Activated gamma-delta T cell (primary cell): ENCODE data around the gene POC1A.

Experiments used
- DNase-seq: peaks from one replicate; lab custom pipeline; 2025; lab: John Stamatoyannopoulos, UW

Gene POC1A

DNA sequence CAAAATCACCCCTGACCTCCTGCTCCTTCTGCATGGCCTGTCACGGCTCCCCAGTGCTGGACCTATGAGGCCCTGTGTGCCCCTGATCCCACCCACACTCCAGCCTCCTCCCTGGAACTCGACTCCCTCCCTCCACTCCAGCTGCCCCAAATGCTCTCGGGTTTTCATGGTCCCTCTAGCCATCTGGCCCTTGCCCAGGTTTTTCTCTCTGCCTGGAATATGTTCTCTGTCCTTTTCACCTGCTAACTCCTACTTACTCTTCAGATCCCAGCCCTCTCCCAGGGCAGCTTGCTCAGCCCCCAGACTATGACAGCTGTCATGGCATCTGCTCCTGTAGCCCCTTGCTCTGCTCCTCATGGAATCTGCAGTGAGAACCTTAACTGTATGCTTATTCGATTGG is 128.2 kb downstream of the POC1A start:
- no peak for DNase-seq

DNA sequence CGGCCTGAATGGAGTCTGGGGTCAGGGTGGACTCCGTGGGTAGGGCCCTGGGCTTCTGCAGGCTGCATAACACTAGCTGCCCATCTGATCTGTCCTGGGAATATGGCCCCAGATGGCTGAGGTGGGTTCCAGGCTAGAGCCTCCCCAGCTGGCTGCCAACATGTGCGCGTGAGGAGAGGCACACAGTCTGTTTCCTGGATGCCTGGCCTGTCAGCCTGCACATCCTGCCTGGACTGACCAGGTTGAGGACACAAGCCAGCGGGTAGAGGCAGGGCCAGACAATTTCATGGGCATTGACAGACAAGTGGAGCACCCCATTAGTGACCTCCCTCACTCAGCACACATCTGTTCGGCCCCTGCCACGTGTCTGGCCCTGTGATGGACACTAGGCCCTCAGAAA is 128.8 kb downstream of the POC1A start:
- DNase-seq: no peak
